Activated CD4-positive, alpha-beta memory T cell treated with anti-CD3 and anti-CD28 coated beads, Interleukin-2, amount 10 ng/mL, durations not matched to agents 7 days and 5 days (primary cell): Measurements from ENCODE around the gene LARP6. TPM values are rescaled to one million over a fixed set of nuclear protein-coding genes. Genes with fewer than 3 reads are reported as not detected.
"Not testable (repeated sequence)": the region's sequence is repeated elsewhere in the genome, so short reads cannot be mapped to it uniquely, and the experiment has no call there.

Experiments used
- CTCF ChIA-PET: fragments of 350-600 bp; sonication (Branson Sonifier 250); formaldehyde crosslinking; loops from one replicate; lab custom pipeline; 2021; ENCODE audit warnings: antibody characterized with exemption, inconsistent platforms; lab: Charles Lee
- POLR2A ChIA-PET: fragments of 350-600 bp; sonication (Branson Sonifier 250); formaldehyde crosslinking; loops from one replicate; lab custom pipeline; 2021; ENCODE audit warnings: antibody characterized with exemption; lab: Charles Lee
- DNase-seq: peaks from one replicate; pipeline ENCODE4 v3.0.0-alpha.2; 2020
- H3K27ac Mint-ChIP-seq: one replicate; pipeline ENCODE4 v1.8.0; 2021; ENCODE audit warnings: mild to moderate bottlenecking, mixed read lengths
- H3K27me3 Mint-ChIP-seq: one replicate; pipeline ENCODE4 v1.8.0; 2021; ENCODE audit warnings: mixed read lengths
- H3K36me3 Mint-ChIP-seq: one replicate; pipeline ENCODE4 v1.8.0; 2021; ENCODE audit warnings: low read depth, mixed read lengths
- H3K4me1 Mint-ChIP-seq: one replicate; pipeline ENCODE4 v1.8.0; 2021; ENCODE audit warnings: mixed read lengths
- H3K4me3 Mint-ChIP-seq: one replicate; pipeline ENCODE4 v1.8.0; 2021; ENCODE audit warnings: mild to moderate bottlenecking, mixed read lengths
- H3K9me3 Mint-ChIP-seq: one replicate; pipeline ENCODE4 v1.8.0; 2021; ENCODE audit warnings: mixed read lengths
- total RNA-seq, 2 experiments: library from RNA; stranded (reverse); gene quantifications; one replicate each; pipeline ENCODE4 v1.2.3, GENCODE V29; 2021

LARP6 gene
- total RNA-seq, 2 experiments from 2014 or later: not detected

DNA sequence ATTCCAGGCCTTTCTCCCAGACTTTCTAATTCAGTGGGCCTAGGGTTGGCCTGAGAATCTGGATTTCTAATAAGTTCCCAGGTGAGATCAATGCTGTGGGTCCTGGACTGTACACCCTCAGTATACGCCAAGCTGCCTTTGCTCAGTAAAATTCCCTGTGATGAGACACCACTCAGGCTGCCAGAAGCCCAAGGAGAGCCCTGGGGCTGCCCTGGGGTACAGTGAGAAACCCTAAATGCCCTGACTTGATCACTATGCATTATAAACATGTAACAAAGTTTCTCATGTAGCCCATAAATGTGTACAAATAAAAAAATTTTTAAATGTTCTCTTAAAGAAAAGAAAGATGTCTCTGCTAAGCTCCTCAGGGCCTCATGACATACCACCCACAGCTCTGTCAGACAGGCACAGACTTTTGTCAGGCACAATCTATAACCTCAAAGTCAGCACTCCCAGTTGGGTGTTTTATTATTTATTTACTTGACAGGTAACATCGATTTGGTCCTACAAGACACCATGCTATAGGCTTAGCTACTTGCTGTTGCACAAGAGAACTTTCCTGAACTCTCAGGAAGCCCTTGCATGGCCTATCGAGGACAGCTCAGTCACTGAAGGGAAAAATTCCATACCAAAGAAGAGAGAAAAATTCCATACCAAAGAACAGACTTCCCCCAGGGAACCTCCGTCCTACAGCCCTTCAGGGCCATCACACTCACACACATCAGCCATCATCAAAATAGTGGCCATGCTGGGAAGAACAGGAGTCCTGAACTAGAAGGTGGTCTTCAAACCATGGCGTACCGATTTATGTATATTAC is 22.7 kb downstream of the LARP6 start:
- ChIA-PET POLR2A (no interaction called here), CTCF (interaction anchor here (0.6 kb wide), 1 partner anchor 12 kb away, joined by 5 read pairs; no protein-coding TSS in a partner anchor)
- Mint-ChIP-seq H3K4me3 (no peak overlapping the region), H3K9me3 (no peaks in the 10 kb centered on the region), H3K27me3 (peaks cover 8% of the 10 kb centered on the region), H3K4me1 (no peaks in the 10 kb centered on the region), H3K27ac (no peak overlapping the region), H3K36me3 (no peaks in the 10 kb centered on the region)
- DNase-seq: no peak

DNA sequence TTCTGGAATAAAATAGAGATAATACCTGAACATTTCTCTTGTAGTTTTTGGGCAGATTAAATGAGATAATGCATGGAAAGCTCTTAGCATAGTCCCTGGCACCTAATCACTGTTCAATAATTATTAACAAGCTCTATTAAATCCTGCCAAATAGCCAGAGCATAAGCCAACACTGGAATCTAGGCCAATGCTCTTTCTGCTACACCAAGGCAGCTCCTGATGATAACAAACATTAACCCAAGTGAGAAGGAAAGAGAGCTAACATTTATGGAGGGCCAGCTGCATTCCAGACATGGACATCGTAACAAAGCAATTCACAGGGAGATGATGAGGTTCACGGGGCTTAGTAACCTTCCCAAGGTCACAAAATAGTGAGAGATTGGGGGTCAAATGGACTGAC is 23.3 kb downstream of the LARP6 start:
- no peaks in the 10 kb centered on the region for H3K36me3 Mint-ChIP-seq
- CTCF ChIA-PET: no interaction called here
- no peak overlapping the region for H3K4me3 Mint-ChIP-seq
- H3K4me1 Mint-ChIP-seq: no peaks in the 10 kb centered on the region
- H3K27me3 Mint-ChIP-seq: peaks cover 8% of the 10 kb centered on the region
- DNase-seq: no peak
- H3K9me3 Mint-ChIP-seq: no peaks in the 10 kb centered on the region
- H3K27ac Mint-ChIP-seq: no peak overlapping the region
- POLR2A ChIA-PET: no interaction called here

DNA sequence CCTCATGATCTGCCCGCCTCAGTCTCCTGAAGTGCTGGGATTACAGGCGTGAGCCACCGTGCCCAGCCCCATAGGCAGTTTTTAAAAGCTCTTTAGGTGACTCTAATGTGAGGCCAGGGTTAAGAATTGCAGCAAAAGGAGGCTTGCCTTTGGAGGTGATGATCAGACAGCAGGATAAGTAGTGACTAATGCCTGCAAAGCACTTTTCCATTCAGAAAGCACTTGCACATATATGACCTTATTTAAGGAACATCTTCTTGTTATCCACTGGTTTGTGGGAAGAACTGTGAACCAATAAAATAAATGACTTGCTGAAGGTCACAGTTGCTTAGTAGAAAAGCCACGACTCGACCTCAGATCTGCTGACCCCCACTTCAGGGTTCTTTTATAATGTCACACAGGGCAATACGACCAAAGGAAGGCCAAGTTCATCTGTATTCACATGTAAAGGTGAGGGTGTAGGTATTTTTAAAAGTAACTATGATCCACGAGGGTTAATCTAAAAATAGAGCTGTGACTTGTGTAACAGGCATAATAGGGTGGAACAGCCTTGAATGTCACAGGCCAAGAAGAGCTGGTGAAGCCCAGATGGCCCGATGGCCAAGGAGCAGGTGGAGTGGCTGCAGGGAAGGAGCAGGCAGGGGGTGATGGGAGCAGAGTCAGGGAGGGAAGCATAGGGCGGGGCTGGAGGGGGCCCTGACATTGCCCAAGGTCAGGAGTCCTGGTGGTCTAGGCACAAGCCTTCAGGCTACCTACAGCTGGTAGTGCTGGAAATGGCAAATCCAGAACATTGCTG is 24.4 kb downstream of the LARP6 start:
- no peak overlapping the region for H3K27ac Mint-ChIP-seq
- no peak overlapping the region for H3K4me3 Mint-ChIP-seq
- H3K36me3 Mint-ChIP-seq: no peaks in the 10 kb centered on the region
- H3K9me3 Mint-ChIP-seq: no peaks in the 10 kb centered on the region
- ChIA-PET POLR2A (no interaction called here), CTCF (no interaction called here)
- DNase-seq: no peak
- H3K4me1 Mint-ChIP-seq: no peaks in the 10 kb centered on the region
- H3K27me3 Mint-ChIP-seq: peaks cover 8% of the 10 kb centered on the region

DNA sequence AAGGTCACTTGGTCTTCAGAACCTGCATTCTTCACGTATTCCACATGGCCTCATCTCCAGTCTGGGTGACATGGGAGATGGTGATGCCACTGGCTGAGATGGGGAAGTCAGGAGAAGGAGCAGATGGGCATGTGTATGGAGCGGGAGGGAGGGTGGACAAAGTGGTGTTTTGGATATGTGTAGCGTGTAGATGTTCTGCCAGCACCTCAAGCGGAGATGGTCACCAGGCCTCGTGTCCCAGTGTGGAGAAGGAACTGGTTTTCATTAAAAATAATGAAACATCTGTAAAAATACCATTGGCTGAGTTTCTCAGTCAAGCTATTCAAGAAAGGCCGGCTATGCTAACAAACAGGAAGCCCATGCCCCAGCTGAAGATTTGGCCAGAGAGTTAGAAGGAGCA is 26.2 kb downstream of the LARP6 start:
- no peak for DNase-seq
- no peak overlapping the region for H3K4me3 Mint-ChIP-seq
- no peaks in the 10 kb centered on the region for H3K4me1 Mint-ChIP-seq
- ChIA-PET POLR2A (no interaction called here), CTCF (no interaction called here)
- H3K36me3 Mint-ChIP-seq: no peaks in the 10 kb centered on the region
- peaks cover 8% of the 10 kb centered on the region for H3K27me3 Mint-ChIP-seq
- H3K9me3 Mint-ChIP-seq: no peaks in the 10 kb centered on the region
- H3K27ac Mint-ChIP-seq: no peak overlapping the region

DNA sequence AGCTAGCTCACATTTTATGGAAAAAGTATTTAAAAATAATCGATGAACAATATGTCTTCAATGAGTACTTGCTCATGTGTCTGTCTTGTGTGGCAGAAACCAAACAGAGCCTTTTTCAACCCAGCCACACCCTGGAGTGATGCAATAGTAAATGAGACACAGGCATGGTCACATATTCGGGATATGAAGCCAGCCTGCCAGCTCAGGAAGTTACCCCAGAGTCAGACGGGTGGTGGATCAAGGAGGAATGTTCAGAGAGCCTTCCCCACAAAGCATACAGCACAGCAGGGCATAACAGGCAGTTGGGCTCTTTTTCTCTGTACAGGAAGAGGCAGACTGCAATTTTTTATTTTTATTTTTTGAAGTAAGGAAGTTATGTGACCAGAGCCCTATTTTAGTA is 27.3 kb downstream of the LARP6 start:
- no peaks in the 10 kb centered on the region for H3K4me1 Mint-ChIP-seq

DNA sequence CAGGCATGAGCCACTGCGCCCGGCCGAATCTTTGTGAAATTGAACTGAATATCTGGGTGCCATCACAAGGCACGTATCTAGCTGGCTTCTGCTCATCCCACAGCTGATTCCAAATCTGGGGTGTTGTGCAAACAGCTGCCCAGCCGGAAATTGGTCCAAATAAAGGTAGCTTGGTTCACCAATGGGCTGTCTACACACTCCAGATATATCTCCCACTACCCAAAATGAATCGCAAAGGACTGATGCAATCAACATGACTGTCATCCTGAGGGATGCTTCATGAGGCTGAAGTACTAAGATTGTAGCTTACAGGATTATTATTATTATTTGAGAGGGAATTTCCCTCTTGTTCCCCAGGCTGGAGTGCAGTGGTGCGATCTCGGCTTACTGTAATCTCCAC is 28.1 kb downstream of the LARP6 start:
- POLR2A ChIA-PET: no interaction called here
- H3K4me1 Mint-ChIP-seq: no peaks in the 10 kb centered on the region
- H3K4me3 Mint-ChIP-seq: no peak overlapping the region
- H3K27me3 Mint-ChIP-seq: peaks cover 8% of the 10 kb centered on the region
- DNase-seq: no peak
- no peaks in the 10 kb centered on the region for H3K36me3 Mint-ChIP-seq
- H3K27ac Mint-ChIP-seq: no peak overlapping the region
- CTCF ChIA-PET: interaction anchor here (3.0 kb wide), 1 partner anchor 14 kb away, joined by 14 read pairs; no protein-coding TSS in a partner anchor
- no peaks in the 10 kb centered on the region for H3K9me3 Mint-ChIP-seq

More for the DNA sequence above, 27.3 kb downstream of the LARP6 start:
- Mint-ChIP-seq H3K36me3 (no peaks in the 10 kb centered on the region), H3K9me3 (no peaks in the 10 kb centered on the region), H3K4me3 (no peak overlapping the region), H3K27ac (no peak overlapping the region), H3K27me3 (peaks cover 8% of the 10 kb centered on the region)
- POLR2A ChIA-PET: no interaction called here
- DNase-seq: no peak
- CTCF ChIA-PET: interaction anchor here (3.0 kb wide), 1 partner anchor 15 kb away, joined by 14 read pairs; no protein-coding TSS in a partner anchor

DNA sequence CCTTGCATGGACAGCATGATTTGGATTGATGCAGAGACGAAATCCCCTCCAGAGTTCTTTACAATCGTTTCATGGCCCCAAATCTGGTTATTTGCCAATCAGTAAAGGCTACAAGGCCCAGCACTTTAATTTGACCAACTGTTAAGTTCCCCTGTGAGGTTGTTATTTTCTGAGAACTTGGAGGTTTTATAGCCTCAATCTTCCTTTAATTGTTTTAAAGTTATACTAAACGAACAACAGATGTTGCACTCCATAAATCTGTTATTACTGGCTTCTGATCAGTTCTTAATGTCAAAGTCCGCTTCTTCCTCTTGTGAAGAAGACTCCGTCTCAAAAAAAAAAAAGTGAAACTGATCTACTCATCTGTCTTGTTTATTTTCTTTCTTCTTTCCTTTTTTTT is 30.8 kb downstream of the LARP6 start:
- Mint-ChIP-seq H3K36me3 (no peaks in the 10 kb centered on the region), H3K4me3 (no peak overlapping the region), H3K27ac (no peak overlapping the region), H3K9me3 (no peaks in the 10 kb centered on the region), H3K27me3 (peaks cover 1% of the 10 kb centered on the region), H3K4me1 (no peaks in the 10 kb centered on the region)
- CTCF ChIA-PET: interaction anchor here (0.6 kb wide), 1 partner anchor 1346 kb away, joined by 3 read pairs; no protein-coding TSS in a partner anchor
- no peak for DNase-seq
- POLR2A ChIA-PET: no interaction called here

DNA sequence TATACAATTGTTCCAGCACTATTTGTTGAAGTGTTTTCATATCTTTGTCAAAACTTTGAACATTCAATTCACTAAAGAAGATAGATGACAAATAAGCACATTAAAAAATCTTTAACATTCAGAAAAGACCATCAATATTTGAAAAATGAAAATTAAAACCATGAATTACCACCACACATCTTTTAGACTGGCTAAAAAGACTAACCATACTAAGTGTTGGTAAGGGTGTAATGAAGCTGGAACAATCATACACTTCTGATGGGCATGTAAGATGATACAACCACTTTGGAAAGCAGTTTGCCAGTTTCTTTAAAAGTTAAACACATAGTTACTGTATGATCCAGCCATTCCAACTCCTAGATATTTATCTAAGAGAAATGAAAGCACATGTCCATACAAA is 33.7 kb downstream of the LARP6 start:
- ChIA-PET CTCF (no interaction called here), POLR2A (no interaction called here)
- no peaks in the 10 kb centered on the region for H3K4me1 Mint-ChIP-seq

DNA sequence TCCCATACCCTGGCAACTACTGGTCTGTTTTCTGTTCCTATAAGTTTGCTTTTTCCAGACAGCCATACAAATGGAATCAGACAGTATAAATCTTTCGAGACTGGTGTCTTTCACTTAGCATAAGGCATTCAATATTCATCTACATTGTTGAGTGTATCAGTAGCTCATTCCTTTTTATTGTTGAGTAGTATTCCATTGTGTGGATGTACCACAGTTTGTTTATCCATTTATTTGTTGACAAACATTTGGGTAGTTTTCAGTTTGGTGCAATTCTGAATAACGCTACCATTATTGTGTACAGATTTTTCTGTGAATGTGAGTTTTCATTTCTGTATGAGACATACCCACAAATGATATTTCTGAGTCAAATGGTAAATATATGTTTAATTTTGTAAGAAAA is 35.4 kb downstream of the LARP6 start:
- CTCF ChIA-PET: no interaction called here
- Mint-ChIP-seq H3K27me3 (peaks cover 5% of the 10 kb centered on the region), H3K27ac (no peak overlapping the region), H3K4me1 (no peaks in the 10 kb centered on the region), H3K9me3 (no peaks in the 10 kb centered on the region), H3K36me3 (no peaks in the 10 kb centered on the region), H3K4me3 (no peak overlapping the region)
- POLR2A ChIA-PET: no interaction called here
- no peak for DNase-seq

More for the DNA sequence above, 33.7 kb downstream of the LARP6 start:
- no peaks in the 10 kb centered on the region for H3K27me3 Mint-ChIP-seq
- no peak overlapping the region for H3K27ac Mint-ChIP-seq
- no peaks in the 10 kb centered on the region for H3K9me3 Mint-ChIP-seq
- no peak for DNase-seq
- no peaks in the 10 kb centered on the region for H3K36me3 Mint-ChIP-seq
- H3K4me3 Mint-ChIP-seq: no peak overlapping the region

DNA sequence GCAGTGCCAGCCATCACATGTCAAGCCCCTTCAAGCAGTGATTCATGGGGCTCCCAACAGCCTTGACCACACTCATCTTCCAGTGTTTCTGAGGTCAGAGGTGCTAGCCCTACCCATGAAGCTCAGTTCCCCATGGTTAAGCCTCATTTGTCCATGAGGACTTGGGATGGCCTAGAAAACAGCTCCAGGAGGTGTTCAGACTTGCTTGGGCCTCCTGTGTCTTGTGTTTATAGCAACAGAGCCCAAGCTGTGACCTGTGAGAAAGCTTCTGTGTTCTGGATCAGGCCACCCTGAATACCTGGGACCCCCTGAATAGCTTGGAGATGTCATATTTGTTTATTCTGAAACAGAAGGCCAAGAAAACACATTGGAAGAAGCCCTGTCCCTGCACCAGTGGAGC is 36.7 kb downstream of the LARP6 start:
- POLR2A ChIA-PET: no interaction called here
- CTCF ChIA-PET: interaction anchor here (1.5 kb wide), 1 partner anchor 138 kb away, joined by 4 read pairs; no protein-coding TSS in a partner anchor
- peaks cover 5% of the 10 kb centered on the region for H3K27me3 Mint-ChIP-seq
- no peak overlapping the region for H3K4me3 Mint-ChIP-seq
- no peaks in the 10 kb centered on the region for H3K36me3 Mint-ChIP-seq
- no peak for DNase-seq
- no peak overlapping the region for H3K27ac Mint-ChIP-seq
- no peaks in the 10 kb centered on the region for H3K9me3 Mint-ChIP-seq
- no peaks in the 10 kb centered on the region for H3K4me1 Mint-ChIP-seq

DNA sequence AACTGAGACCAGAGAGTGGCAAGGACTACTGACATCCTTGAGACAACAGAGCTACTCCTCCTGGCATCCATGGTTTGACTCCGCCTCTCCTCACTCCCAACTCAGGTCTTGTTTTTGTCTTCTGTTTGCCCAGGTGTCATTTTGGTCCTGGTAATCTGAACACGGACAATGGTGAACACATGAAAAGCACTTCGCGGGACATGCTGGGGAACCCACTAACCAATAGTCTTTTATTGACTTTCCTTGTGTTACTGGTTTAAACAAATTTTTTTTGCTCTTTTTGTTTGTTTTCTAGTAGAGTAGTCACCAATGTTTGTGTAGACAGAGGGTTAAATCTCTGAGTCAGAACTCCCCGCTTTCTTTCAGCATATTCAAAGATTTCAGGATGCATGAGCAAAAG is 38.4 kb downstream of the LARP6 start:
- Mint-ChIP-seq H3K4me3 (no peak overlapping the region), H3K27me3 (peaks cover 6% of the 10 kb centered on the region), H3K9me3 (no peaks in the 10 kb centered on the region), H3K4me1 (peaks cover 2% of the 10 kb centered on the region), H3K36me3 (no peaks in the 10 kb centered on the region), H3K27ac (no peak overlapping the region)
- ChIA-PET POLR2A (no interaction called here), CTCF (no interaction called here)
- no peak for DNase-seq

DNA sequence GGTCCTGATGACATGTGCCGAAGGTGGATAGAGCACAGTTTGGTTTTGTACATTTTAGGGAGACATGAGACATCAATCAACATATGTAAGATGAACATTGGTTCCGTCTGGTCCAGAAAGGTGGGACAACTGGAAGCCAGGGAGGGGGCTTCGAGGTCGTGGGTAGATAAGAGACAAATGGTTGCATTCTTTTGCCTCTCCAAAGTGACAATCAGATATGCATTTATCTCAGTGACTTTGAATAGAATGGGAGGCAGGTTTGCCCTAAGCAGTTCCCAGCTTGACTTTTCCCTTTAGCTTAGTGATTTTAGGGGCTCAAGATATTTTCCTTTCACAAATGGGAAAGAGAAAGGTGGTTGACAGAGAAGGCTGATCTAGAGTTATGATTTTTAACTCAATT is 38.9 kb downstream of the LARP6 start:
- CTCF ChIA-PET, H3K9me3 Mint-ChIP-seq, H3K4me3 Mint-ChIP-seq, H3K27me3 Mint-ChIP-seq, POLR2A ChIA-PET, H3K4me1 Mint-ChIP-seq, H3K27ac Mint-ChIP-seq, DNase-seq, H3K36me3 Mint-ChIP-seq: not testable (repeated sequence)

DNA sequence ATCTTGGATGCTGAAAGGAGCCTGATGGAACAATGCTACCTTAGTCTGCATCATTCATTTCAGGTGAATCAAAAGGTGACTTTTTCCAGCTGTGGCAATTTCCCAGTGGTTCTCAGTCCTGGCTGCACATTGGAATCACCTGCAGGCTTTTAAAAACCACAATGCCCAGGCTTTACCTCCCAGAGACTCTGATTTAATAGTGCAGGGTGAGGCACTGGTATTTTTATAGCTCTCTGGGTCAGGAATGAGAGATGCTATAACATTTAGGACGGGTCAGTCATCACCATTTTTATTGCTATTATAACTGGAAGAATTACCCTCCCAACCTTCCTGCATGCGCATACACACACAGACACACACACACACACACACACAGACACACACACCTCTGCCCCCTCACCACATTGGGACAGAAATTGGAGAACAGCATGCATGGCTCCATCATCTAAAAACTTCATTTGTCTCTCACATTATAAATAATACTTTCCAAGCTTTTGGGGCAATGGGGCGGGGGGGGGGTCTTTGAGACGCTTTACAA is 41.1 kb downstream of the LARP6 start:
- POLR2A ChIA-PET: no interaction called here
- peaks cover 12% of the 10 kb centered on the region for H3K27me3 Mint-ChIP-seq
- H3K4me1 Mint-ChIP-seq: peaks cover 2% of the 10 kb centered on the region

More for the DNA sequence above, 41.1 kb downstream of the LARP6 start:
- H3K27ac Mint-ChIP-seq: no peak overlapping the region
- CTCF ChIA-PET: interaction anchor here (1.1 to 2.4 kb wide), 5 partner anchors 11 to 1337 kb away, joined by 3 to 14 read pairs (median 4); no protein-coding TSS in a partner anchor
- DNase-seq: no peak
- H3K4me3 Mint-ChIP-seq: no peak overlapping the region
- H3K36me3 Mint-ChIP-seq: no peaks in the 10 kb centered on the region
- H3K9me3 Mint-ChIP-seq: no peaks in the 10 kb centered on the region
